ENCODE measurements around the gene NOL9. TPM values are rescaled to one million over a fixed set of nuclear protein-coding genes. Genes with fewer than 3 reads are reported as not detected.

Gene NOL9
- total and polyA plus RNA-seq, 10 of the 15 experiments (the other 5 are each of a cell fraction or from before 2014, with no cell fraction given) = 3.9 to 35.9 (median 23.0) TPM

DNA sequence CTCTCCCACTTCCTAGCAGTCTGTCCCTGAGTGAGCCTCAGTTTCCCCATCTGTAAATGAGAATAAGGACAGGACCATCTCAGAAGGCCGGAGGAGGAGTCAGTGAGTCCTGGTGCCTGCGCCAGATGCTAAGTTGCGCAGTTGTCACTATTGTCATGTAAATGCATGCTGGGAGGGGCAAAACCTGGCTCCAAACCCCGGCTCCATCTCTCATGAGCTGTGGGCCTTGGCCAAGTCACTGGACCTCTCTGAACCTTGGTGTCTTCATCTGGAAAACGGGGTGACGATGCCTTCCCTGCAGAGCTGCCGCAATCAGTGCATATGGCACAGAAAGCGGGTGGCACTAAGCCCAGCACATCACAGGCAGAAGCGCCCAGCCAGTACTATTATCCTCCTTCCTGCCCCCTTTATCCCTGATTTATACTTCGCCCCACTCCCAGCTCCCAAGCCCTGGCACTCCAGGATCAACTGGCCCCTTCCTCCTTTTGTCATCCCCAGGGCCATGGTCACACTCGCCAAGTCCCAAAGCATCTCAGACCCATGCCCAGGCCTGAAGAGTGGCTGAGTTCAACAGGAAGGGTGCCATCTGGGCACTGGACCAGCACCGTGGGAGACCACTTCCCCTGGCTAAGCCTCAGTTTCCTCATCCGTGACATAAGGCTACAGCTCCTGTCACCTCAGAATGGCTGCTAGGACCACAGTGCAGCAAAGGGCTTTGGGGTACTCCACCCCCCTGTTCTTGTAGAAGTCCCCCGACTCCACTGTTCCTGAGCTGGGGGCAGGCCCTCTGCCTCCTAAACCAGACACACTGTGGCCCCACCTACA, 58.6 kb downstream of the NOL9 start:
- FAIRE-seq (no peak), ATAC-seq (no peak), DNase-seq (ENCODE audit: low read depth, low spot score) (no peak)
- Histone ChIP-seq H3K4me2 (ENCODE audit: control insufficient read depth, insufficient read depth) (no peak overlapping the region), H3K4me1 (ENCODE audit: control insufficient read depth, insufficient read depth, low read length) (no peaks in the 10 kb centered on the region), H3K27me3 (replicated peaks in 1 of 2; ENCODE audit: control insufficient read depth in 2 of 2, insufficient read depth in 2 of 2, low read length in 1 of 2) (peaks cover 4 to 8% of the 10 kb centered on the region in 2 experiments), H3K9ac (ENCODE audit: control insufficient read depth, insufficient read depth, low read length) (no peak overlapping the region), H3K27ac (ENCODE audit: control insufficient read depth, insufficient read depth) (no peak overlapping the region), H3K9me3 (replicated peaks; ENCODE audit: control insufficient read depth, insufficient read depth, low read length) (no peaks in the 10 kb centered on the region), H3K79me2 (ENCODE audit: control insufficient read depth, insufficient read depth, low read length) (no peaks in the 10 kb centered on the region), H3K36me3 (ENCODE audit: control insufficient read depth in 2 of 2, insufficient read depth in 2 of 2, low read length in 1 of 2) (no peaks in the 10 kb centered on the region), H4K20me1 (ENCODE audit: control insufficient read depth, insufficient read depth) (no peaks in the 10 kb centered on the region), H3K4me3 (no peak overlapping the region), H2AFZ (ENCODE audit: control insufficient read depth, low read depth, low read length) (no peak overlapping the region)
- intact Hi-C loops (cut with micrococcal nuclease; ENCODE audit: unreplicated experiment) (no loop called here), in situ Hi-C loops (cut with MboI) (loop anchor here (25.0 kb wide), 1 partner anchor 717 kb away; no protein-coding TSS in a partner anchor)
- ChIA-PET RAD21 (ENCODE audit: unreplicated experiment) (no interaction called here), CTCF (no interaction called here), POLR2A (no interaction called here), SMC1A (ENCODE audit: uncharacterized antibody, unreplicated experiment) (no interaction called here)
- 49% methylated on average over 14 of the region's 14 CpGs for WGBS (ENCODE audit: insufficient coverage, insufficient replicate concordance, low lambda C conversion rate, missing lambda C conversion rate)
- TF ChIP-seq RFX5 (IDR thresholded peaks at IDR 0.05; ENCODE audit: low read depth, low read length) = no peak
- no peak for TF ChIP-seq SPI1 (IDR thresholded peaks at IDR 0.05; ENCODE audit: borderline replicate concordance, insufficient read depth, low read depth, low read length)
- no peak for TF ChIP-seq SMAD5 (IDR thresholded peaks at IDR 0.05; ENCODE audit: low read depth)
- TF ChIP-seq HCFC1 (IDR thresholded peaks at IDR 0.05; ENCODE audit: low read length) = no peak
- TF ChIP-seq, protein P1, sequence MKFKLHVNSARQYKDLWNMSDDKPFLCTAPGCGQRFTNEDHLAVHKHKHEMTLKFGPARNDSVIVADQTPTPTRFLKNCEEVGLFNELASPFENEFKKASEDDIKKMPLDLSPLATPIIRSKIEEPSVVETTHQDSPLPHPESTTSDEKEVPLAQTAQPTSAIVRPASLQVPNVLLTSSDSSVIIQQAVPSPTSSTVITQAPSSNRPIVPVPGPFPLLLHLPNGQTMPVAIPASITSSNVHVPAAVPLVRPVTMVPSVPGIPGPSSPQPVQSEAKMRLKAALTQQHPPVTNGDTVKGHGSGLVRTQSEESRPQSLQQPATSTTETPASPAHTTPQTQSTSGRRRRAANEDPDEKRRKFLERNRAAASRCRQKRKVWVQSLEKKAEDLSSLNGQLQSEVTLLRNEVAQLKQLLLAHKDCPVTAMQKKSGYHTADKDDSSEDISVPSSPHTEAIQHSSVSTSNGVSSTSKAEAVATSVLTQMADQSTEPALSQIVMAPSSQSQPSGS (IDR thresholded peaks at IDR 0.05; ENCODE audit: low read length) = no peak
- TF ChIP-seq ATF7 (IDR thresholded peaks at IDR 0.05; ENCODE audit: low read depth) = no peak
- no TSS peak for BruUV-seq (replicated peaks)
